Right ventricle myocardium superior (tissue), 1 donor: ENCODE results near the gene HYLS1. TPM values are rescaled to one million over a fixed set of nuclear protein-coding genes. Genes with fewer than 3 reads are reported as not detected.

ENCODE experiments used
- ATAC-seq: fragments of 200-7000 bp; cut with Tn5 transposase; one replicate; pipeline ENCODE4 v1.9.1; 2020; ENCODE audit warnings: mild to moderate bottlenecking; ENCODE audit not compliant: poor library complexity
- DNase-seq: peaks from one replicate; pipeline ENCODE4 v3.0.0-alpha.2; 2020
- intact Hi-C: fragments of 100-400 bp; cut with DNase I; formaldehyde crosslinking; loops from one replicate; pipeline ENCODE4 v1.11.2; 2022
- total RNA-seq: library from RNA; stranded (reverse); fragmentation: NEBNext Ultra II Directional; extraction: Animal tissue kit (Norgen Biotek cat#: 25700); gene quantifications from one replicate; pipeline ENCODE4 v1.2.1, GENCODE V29; 2021
- donor health status: DM: no; HTN: yes; CAD: no; lungs with severe emphysema.

The HYLS1 gene
- total RNA-seq, 1 donor from 2014 or later = 4.4 TPM

DNA sequence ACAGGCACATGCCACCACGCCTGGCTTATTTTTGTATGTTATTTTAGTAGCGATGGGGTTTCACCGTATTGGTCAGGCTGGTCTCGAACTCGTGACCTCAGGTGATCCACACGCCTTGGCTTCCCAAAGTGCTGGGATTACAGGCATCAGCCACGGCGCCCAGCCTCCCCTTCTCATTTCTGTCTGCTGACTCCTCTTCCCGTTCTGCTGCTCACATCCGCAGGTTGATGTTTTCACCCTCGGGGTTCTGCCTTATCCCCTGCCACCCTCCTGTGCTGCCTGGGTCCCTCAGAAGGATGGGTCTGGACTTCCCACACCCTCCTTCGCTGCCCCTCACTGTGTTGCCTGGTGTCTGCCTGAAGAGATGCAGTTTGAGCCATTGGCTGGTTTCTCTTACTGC lies 39.2 kb downstream of the HYLS1 start:
- intact Hi-C loops = no loop called here
- ATAC-seq (no peak), DNase-seq (no peak)

- DNase-seq (no peak), ATAC-seq (no peak)
- intact Hi-C loops = no loop called here
Observed at GRCh38 chr11:125929445-125930075, 42.1 kb downstream of the HYLS1 start.

GRCh38 chr11:125930076-125930450 lies 42.6 kb downstream of the HYLS1 start:
- DNase-seq = no peak
- intact Hi-C loops = no loop called here
- ATAC-seq = no peak

- no peak for DNase-seq
- no peak for ATAC-seq
- intact Hi-C loops = no loop called here
Observed at GRCh38 chr11:125931116-125931515, 43.6 kb downstream of the HYLS1 start.

GRCh38 chr11:125931668-125932067 lies 44.2 kb downstream of the HYLS1 start:
- ATAC-seq (no peak), DNase-seq (no peak)
- intact Hi-C loops = no loop called here

DNA sequence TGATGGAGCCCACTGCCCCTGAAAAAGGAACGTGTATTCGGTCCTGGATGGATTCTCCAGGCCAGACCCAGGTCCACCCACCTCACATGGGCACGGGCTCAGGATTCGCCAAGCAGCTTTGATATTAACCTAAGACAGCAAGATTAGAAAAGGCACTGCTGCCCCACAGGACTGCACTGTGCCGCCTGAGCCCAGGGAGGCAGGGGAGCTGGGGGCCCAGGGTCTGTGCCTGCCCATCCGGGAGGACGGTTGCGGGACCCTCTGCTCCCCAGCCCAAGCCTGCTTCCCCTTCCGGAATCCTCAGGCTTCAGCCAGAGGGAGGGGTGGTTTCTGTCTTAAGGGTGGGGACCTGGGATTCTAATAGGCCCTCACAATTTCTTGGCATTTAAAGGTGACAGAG lies 44.8 kb downstream of the HYLS1 start:
- ATAC-seq (no peak), DNase-seq (no peak)
- intact Hi-C loops = no loop called here

DNA sequence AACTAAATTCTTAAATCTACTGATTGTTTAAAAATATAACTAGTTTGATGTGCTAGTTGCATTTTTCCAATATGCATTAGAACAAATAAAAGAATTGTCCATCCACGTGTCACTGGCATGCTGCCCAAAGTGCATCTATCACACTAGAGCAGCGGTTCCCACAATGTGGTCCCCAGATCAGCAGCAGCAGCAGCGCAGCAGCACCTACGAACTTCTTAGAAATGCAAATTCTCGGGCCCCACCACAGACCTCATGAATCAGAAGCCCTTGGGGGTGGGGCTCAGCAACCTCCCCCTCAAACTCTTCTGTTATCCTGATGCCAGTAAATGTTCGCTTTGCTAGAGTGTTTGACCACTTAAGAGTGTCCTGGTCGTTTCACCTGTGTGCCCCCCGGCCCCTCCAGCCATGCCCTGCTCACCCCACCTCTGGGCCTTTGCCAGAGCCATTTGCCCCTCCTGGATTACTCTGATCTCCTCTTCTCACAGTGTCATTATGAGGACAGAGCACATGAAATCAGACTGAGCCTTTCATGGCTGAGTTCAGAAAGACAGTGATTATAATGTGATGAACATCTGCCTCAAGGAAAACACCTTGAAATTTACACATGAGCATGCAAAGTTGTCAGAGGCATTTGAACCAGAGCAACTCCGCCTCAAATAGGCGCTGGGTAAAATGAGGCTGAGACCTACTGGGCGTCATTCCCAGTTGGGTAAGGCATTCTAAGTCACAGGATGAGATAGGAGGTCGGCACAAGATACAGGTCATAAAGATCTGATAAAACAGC lies 45.8 kb downstream of the HYLS1 start:
- DNase-seq (no peak), ATAC-seq (no peak)
- intact Hi-C loops = no loop called here

DNA sequence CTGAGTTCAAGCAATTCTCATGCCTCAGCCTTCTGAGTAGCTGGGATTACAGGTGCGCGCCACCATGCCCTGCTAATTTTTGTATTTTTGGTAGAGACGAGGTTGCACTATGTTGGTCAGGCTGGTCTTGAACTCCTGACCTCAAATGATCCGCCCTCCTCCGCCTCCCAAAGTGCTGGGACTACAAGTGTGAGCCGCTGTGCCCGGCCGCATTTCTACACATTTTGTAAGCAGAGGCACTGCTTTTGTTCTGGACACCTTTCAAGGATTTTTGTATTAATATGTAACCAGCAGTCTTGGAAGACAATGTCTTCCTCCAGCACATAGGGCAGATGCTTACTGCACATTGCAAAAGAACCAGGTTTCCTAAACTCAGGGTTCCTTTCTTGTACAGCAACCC lies 47.0 kb downstream of the HYLS1 start:
- no peak for DNase-seq
- intact Hi-C loops = no loop called here

GRCh38 chr11:125935056-125935455 lies 47.6 kb downstream of the HYLS1 start:
- DNase-seq (no peak), ATAC-seq (no peak)
- intact Hi-C loops = no loop called here

More for the DNA sequence above, 47.0 kb downstream of the HYLS1 start:
- ATAC-seq = no peak

- ATAC-seq (no peak), DNase-seq (no peak)
- intact Hi-C loops = no loop called here
Observed at GRCh38 chr11:125935618-125936199, 48.2 kb downstream of the HYLS1 start.

DNA sequence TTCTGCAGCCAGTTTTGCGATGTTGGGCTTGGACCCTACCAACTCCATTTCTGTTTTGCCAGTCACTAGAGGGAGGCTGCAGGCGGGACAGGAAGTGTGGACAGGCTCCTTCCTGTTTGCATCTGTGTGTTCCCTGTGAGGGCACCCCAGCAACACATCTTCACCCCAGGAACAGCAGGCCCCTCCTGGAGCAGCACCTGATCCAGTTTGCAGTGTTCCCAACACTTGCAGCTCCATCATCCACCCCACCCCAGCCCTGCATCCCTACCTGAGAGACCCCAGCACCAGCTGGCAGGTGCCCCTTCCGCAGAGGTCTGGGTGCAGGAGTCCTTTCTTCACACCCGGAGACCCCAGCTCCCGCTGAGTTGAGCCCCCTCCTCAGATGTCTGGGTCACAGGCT lies 51.0 kb downstream of the HYLS1 start:
- DNase-seq (no peak), ATAC-seq (no peak)
- intact Hi-C loops = no loop called here

- intact Hi-C loops = no loop called here
- ATAC-seq (peak; percentile 63), DNase-seq (no peak)
Observed at GRCh38 chr11:125939081-125939521, 51.6 kb downstream of the HYLS1 start.

DNA sequence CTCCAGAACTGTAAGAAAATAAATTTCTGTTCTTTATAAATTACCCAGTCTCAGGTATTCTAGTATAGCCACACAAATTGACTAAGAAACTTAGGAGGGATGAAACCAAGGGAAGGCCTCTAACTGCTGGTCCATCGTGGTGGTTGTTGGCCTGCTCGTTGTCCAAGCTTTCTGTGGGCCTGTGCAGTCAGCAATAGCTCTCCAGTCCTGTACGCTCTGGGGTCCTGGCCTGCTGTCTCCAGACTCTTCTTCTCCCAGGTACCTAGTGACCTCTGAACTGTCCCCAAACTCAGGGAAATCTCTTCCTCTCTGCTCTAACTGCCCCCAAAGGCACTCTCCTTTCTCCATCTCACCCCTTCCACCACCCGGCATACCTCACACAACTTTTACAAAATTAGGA lies 52.7 kb downstream of the HYLS1 start:
- intact Hi-C loops = no loop called here
- ATAC-seq = no peak
- no peak for DNase-seq

DNA sequence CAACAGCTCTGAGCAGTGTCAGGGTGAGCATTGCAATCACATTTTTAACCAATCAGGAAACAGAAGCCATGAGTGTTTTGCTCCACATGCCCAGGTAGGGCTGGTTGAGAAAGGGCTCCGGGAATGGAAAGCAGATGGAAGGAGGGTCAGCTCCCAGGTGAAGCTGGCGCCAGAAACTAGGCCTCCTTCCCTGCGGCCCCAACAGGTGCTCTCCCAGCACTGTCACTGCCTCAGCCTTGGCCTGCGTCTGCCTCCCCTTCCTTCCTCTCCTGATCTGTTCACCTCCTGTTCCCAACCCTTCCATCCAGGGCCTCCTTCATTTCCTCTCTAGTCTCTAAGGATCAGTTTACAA lies 53.8 kb downstream of the HYLS1 start:
- DNase-seq (no peak), ATAC-seq (no peak)
- intact Hi-C loops = no loop called here

DNA sequence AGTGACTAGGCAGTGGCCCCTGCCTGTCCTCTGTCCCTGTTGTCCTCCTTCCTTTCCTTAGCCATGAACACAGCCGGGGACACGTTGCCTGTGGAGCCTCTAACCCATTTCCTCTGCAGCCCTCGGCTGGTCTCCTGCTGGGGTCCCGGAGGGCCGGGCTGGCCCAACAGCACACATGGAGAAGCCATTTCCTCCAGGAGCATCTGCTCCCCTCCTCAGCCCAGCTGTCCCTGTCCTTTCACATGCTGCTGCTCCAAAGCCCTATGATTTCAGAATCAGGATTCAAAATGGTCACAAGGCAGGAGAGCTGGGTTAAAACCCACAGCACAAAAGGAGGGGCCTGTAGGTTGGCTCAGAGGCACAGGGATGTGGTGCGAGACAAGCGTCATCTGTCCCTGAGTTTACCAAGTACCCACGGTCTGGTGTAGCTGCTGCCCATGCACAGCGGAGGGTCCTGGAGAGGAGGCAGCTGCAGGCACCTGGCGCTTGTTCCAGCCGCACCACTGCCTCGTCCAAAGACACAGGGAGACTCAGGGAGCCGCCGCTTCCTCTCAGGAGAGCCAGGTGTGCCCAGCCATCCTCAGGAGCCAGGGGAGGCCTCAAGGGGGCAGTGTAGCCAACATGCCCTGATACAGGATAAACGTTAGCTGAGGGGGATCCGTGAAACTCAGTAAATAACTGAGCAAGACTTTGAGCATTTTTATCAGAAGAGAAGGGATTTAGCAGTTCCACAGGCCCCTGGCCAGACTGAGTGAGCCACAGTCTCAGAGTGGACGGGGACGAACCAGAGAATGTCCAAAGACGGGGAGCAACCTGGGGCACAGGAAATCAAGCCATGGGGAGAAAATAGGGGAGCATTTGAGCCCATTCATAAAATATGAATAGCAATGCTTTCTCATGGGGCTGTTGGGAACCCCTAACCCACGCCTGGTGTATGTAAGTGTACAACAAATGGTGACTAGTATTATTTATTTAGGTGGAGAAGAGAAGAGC lies 54.4 kb downstream of the HYLS1 start:
- ATAC-seq = peak; percentile 79
- intact Hi-C loops = no loop called here
- peak; percentile 63 for DNase-seq

DNA sequence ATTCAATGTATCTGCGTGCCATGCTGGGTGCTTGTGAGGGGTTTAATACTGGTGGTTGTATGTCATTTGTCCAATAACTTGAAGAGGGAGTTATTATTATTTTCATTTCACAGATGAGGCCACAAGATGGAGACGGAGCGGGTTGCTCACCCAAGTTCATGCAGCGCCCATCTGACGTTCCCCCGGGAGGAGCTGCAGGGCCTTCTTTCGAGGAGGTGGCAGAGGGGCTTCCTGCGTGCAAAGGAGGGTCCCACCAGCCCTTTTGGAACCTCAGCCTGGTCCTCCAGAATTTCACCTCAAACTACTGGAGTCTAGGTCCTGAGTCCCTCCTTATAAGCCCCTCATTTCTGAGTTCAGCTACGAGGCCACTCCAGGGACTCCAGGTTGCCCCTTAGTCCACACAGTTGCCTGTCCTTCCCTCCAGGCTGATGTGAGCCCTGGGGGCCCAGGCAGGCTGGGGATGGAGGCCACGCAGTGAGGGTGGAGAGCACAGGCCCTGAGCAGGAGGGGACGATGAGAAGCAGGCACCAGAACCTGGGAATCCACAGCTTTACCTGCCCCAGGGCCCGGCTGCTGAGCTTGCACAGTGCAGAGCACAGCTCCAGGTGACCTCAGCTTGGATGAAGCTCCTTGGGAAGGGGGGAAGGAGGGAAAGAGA lies 55.4 kb downstream of the HYLS1 start:
- DNase-seq = no peak
- intact Hi-C loops = no loop called here
- no peak for ATAC-seq

GRCh38 chr11:125943661-125944349 lies 56.3 kb downstream of the HYLS1 start:
- DNase-seq (no peak), ATAC-seq (no peak)
- intact Hi-C loops = no loop called here

- no peak for DNase-seq
- ATAC-seq = no peak
- intact Hi-C loops = no loop called here
Observed at GRCh38 chr11:125944350-125945010, 57.0 kb downstream of the HYLS1 start.
